RWPE1 (cell line): Measurements from ENCODE around the gene PKP2.

Experiments
- CTCF ChIA-PET: fragments of 350-600 bp; sonication (Branson Sonifier 250); formaldehyde crosslinking; extraction: SDS; loops from one replicate; lab custom pipeline; 2021; lab: Yijun Ruan, JAX
- POLR2A ChIA-PET: fragments of 400-600 bp; formaldehyde crosslinking; extraction: SDS; loops from one replicate; lab custom pipeline; 2020; ENCODE audit warnings: antibody characterized with exemption; ENCODE audit not compliant: low non-redundant PET; lab: Yijun Ruan, JAX
- DNase-seq: peaks from one replicate; pipeline ENCODE4 v3.0.0; 2012; ENCODE audit warnings: low spot score
- H3K27ac ChIP-seq: fragments of 450-650 bp; 2 replicates; pipeline ENCODE4 v1.5.1; 2017
- CTCF ChIP-seq: fragments of 450-650 bp; conservative IDR thresholded peaks from 2 replicates; pipeline ENCODE4 v1.5.1; 2017; ENCODE audit warnings: low read depth, mild to moderate bottlenecking

Gene PKP2

DNA sequence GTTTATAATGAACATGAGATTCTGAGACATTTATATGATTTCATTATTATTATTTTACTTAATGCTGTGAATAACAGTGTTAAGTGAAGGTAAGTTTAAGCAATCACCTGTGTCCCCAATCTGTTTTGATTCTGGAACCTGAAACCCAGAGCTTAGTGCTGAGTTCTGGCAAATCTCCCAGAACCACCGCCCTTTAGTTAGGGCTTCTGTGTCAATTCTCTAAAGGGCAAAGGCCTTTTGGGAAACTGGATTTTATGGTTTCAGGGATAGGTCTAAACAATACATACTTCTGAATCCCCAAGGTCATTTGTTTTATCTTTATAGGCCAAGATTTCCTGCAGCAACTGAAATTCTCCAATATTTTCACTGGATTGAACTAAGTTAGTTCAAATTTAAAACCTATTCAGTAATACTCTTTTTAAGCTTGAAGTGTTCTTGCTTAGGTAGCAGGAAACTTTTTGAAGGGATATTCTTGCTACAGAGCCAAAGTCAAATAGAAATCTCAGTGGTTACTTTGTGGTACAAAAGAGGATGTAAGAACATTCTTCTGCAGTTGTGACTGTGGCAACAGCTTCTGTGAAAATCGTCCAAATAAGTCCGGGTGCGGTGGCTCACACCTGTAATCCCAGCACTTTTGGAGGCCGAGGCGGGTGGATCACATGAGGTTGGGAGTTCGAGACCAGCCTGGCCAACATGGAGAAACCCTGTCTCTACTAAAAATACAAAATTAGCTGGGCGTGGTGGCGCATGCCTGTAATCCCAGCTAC lies 10.0 kb upstream of the PKP2 start:
- DNase-seq: no peak
- CTCF ChIA-PET: no interaction called here
- TF ChIP-seq CTCF: no peak
- POLR2A ChIA-PET: no interaction called here
- H3K27ac ChIP-seq: peak overlapping the region; percentile 70

DNA sequence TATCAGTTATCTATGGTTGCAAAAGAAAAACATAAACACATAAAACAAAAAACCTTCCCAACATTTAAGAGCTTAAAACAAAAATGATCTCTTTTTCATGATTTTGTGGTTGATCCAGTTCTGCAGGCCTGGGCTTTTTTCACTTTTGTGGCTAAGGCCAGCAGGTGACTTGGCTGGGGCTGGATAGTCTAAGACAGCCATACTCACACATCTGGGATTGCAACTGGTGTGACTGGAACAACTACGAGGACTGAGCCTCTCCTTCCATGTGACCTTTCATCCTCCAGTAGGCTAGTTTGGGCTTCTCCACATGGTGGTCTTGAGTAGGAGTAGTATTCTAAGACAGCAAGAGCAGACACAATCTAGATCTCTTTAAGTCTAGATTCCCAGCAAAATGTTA lies 7.2 kb upstream of the PKP2 start:
- TF ChIP-seq CTCF: no peak
- CTCF ChIA-PET: no interaction called here

DNA sequence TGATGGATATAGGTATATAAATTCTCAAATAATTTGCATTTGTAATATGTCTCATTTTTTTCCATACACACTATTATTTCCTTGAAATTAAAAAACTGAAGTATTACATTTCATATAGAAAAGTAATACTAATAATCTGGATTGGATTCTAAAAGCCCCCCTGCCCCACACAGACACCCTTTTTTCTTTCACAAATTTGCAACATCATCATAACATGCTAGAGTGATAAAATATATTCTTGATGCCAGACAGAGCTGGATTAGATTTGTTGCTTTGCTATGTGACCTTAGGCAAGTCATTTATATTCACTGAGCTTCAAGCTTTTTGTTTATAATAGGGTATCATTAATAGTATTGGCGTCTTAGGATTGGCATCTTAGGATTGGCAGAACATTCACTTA lies 6.7 kb upstream of the PKP2 start:
- DNase-seq: no peak
- TF ChIP-seq CTCF: no peak
- no peak overlapping the region for H3K27ac ChIP-seq
- POLR2A ChIA-PET: no interaction called here
- CTCF ChIA-PET: no interaction called here

More for the DNA sequence above, 7.2 kb upstream of the PKP2 start:
- DNase-seq: no peak
- POLR2A ChIA-PET: no interaction called here
- no peak overlapping the region for H3K27ac ChIP-seq

GRCh38 chr12:32902287-32902997 lies 5.9 kb upstream of the PKP2 start:
- TF ChIP-seq CTCF: no peak
- H3K27ac ChIP-seq: no peak overlapping the region
- no peak for DNase-seq
- CTCF ChIA-PET: no interaction called here
- POLR2A ChIA-PET: no interaction called here

GRCh38 chr12:32901553-32901952 lies 5.0 kb upstream of the PKP2 start:
- ChIA-PET CTCF (interaction anchor here (1.0 kb wide), 1 partner anchor 146 kb away, joined by 3 read pairs; no protein-coding TSS in a partner anchor), POLR2A (interaction anchor here (0.8 kb wide), 1 partner anchor 145 kb away, joined by 4 read pairs; the partner anchor contains the start of gene YARS2)
- no peak for TF ChIP-seq CTCF
- peak; percentile 59 for DNase-seq
- peak overlapping the region; percentile 95 for H3K27ac ChIP-seq

- ChIA-PET POLR2A (interaction anchor here (0.6 kb wide), 1 partner anchor 1138 kb away, joined by 3 read pairs; no protein-coding TSS in a partner anchor), CTCF (interaction anchor here (1.1 kb wide), 1 partner anchor 141 kb away, joined by 3 read pairs; no protein-coding TSS in a partner anchor)
- no peak for TF ChIP-seq CTCF
- no peak for DNase-seq
- H3K27ac ChIP-seq: peak overlapping the region; percentile 40; the same call in 1 of the 2 replicates
These were observed 1.4 kb upstream of the PKP2 start for GRCh38 chr12:32897687-32898573.
